OCI-LY1 (cell line): ENCODE results near the gene EMSY.

ENCODE experiments used
- H2AFZ ChIP-seq: fragments of 200-600 bp; sonication (generic), shearing (Covaris generic); 2 replicates; pipeline ENCODE4 v1.6.0; 2014; ENCODE audit warnings: antibody characterized with exemption, mild to moderate bottlenecking, low read length
- H3F3A ChIP-seq: fragments of 200-600 bp; sonication (generic), shearing (Covaris generic); 2 replicates; pipeline ENCODE4 v1.6.0; 2014; ENCODE audit warnings: mild to moderate bottlenecking, antibody characterized with exemption, low read length, moderate library complexity; ENCODE audit not compliant: insufficient read depth
- H3K27ac ChIP-seq: fragments of 200-600 bp; sonication (generic); 2 replicates; pipeline ENCODE4 v1.5.1; 2014; ENCODE audit warnings: low read length, mixed run types, mild to moderate bottlenecking, low read depth; ENCODE audit not compliant: poor library complexity, severe bottlenecking
- H3K27me3 ChIP-seq: fragments of 200-600 bp; sonication (generic); 2 replicates; pipeline ENCODE4 v1.6.0; 2014; ENCODE audit warnings: antibody characterized with exemption, mild to moderate bottlenecking, low read length, moderate library complexity; ENCODE audit not compliant: insufficient read depth
- H3K36me3 ChIP-seq: fragments of 200-600 bp; sonication (generic); 2 replicates; pipeline ENCODE4 v1.6.1; 2014; ENCODE audit warnings: mild to moderate bottlenecking, antibody characterized with exemption, low read length, moderate library complexity, mixed read lengths; ENCODE audit not compliant: insufficient read depth
- H3K4me1 ChIP-seq: fragments of 200-600 bp; sonication (generic); 2 replicates; pipeline ENCODE4 v1.5.1; 2014; ENCODE audit warnings: mild to moderate bottlenecking, low read length, moderate library complexity; ENCODE audit not compliant: insufficient read depth, severe bottlenecking
- H3K4me2 ChIP-seq: fragments of 200-600 bp; sonication (generic), shearing (Covaris generic); 2 replicates; pipeline ENCODE4 v1.6.1; 2014; ENCODE audit warnings: low read length
- H3K4me3 ChIP-seq: fragments of 200-600 bp; sonication (generic); 2 replicates; pipeline ENCODE4 v1.5.1; 2014; ENCODE audit warnings: low read length, low read depth, mild to moderate bottlenecking, mixed read lengths; ENCODE audit not compliant: poor library complexity, severe bottlenecking
- H3K79me2 ChIP-seq: fragments of 200-600 bp; shearing (Covaris generic); 2 replicates; pipeline ENCODE4 v1.6.1; 2016; ENCODE audit warnings: mixed run types, low read length, mixed read lengths; ENCODE audit not compliant: insufficient read depth
- H3K9ac ChIP-seq: fragments of 200-600 bp; sonication (generic), shearing (Covaris generic); 2 replicates; pipeline ENCODE4 v1.6.1; 2014; ENCODE audit warnings: mild to moderate bottlenecking, low read length, mixed read lengths
- H3K9me2 ChIP-seq: fragments of 200-600 bp; sonication (generic), shearing (Covaris generic); 2 replicates; pipeline ENCODE4 v1.6.1; 2014; ENCODE audit warnings: low read depth, mild to moderate bottlenecking, low read length, mixed read lengths
- H3K9me3 ChIP-seq: fragments of 200-600 bp; shearing (Covaris generic); 2 replicates; pipeline ENCODE4 v1.6.1; 2014; ENCODE audit warnings: low read length, mixed read lengths
- H4K20me1 ChIP-seq: fragments of 200-600 bp; sonication (generic), shearing (Covaris generic); 2 replicates; pipeline ENCODE4 v1.6.0; 2016; ENCODE audit warnings: mild to moderate bottlenecking, low read length; ENCODE audit not compliant: insufficient read depth
- CTCF ChIP-seq: fragments of 200-600 bp; sonication (generic), shearing (Covaris generic); IDR thresholded peaks from 2 replicates; pipeline ENCODE4 v1.5.1; 2017; ENCODE audit warnings: mild to moderate bottlenecking, antibody characterized with exemption, low read length, moderate library complexity, mixed read lengths
- EZH2 ChIP-seq: fragments of 200-600 bp; sonication (generic), shearing (Covaris generic); IDR thresholded peaks from 2 replicates; pipeline ENCODE4 v1.8.0; 2017; ENCODE audit warnings: borderline replicate concordance, mixed run types, mild to moderate bottlenecking, antibody characterized with exemption, low read length, moderate library complexity, mixed read lengths

Gene EMSY

GRCh38 chr11:76444065-76444383 lies 794 bp upstream of the EMSY start:
- Histone ChIP-seq H3K79me2 (peaks cover 34% of the 10 kb centered on the region), H3K4me3 (peak overlapping the region; percentile 90), H4K20me1 (no peaks in the 10 kb centered on the region), H3K27ac (peak overlapping the region; percentile 75), H2AFZ (peak overlapping the region; percentile 58; the same call in 1 of the 2 replicates), H3K9ac (peak overlapping the region; percentile 98), H3F3A (no peaks in the 10 kb centered on the region), H3K4me2 (peak overlapping the region; percentile 94), H3K36me3 (peaks cover 30% of the 10 kb centered on the region), H3K4me1 (peaks cover 16% of the 10 kb centered on the region), H3K9me2 (no peaks in the 10 kb centered on the region), H3K27me3 (no peaks in the 10 kb centered on the region), H3K9me3 (no peaks in the 10 kb centered on the region)
- no peak for TF ChIP-seq CTCF
- TF ChIP-seq EZH2: no peak

DNA sequence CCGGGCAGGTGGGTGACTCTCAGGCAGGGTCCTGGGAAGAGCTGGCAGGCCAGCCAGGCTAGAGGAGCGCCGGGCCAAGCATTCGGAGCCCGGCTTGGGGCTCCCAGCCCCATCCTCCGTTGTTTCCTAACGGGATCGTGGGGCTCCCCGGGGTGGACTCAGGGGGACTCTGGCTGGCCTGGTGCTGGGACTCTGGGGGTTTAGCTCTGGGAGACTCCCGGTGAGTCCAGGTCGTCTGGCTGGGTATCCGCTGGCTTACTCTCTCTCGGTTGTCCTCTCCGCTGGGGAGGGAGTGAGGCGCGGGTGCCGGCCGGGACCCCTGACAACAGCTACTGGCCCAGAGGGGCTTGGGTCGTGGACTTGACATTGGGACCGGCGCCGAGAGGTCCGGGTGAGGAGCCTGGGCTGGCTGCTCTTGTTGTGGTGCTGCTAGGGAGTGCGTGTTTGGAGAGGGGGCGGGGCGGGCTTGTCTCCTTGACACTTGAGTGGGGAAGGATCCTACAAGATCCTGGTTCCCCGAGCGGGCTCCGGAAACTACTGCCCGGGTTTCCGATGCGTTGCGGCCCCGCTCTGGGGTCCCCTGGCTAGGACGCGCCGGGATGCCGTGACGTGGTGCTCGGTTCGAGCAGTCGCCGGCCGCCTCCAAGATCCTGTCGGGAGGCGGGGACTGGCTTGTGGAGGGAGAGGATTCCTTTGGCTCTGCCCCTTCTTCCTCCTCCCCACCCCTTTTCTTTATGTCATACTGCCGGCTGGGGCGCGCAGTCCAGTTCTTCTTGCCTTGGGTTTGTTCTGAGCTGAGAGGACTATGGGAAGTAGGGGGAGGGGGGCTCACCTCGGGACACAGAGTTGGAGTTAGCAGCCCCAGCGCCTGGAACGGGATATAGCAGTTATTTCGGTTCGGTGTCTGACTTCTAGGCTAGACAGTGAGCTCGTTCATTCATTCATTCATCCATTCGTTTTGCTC lies 585 bp downstream of the EMSY start:
- Histone ChIP-seq H3K4me3 (peak overlapping the region; percentile 90), H3K27ac (peak overlapping the region; percentile 75), H3K4me2 (peak overlapping the region; percentile 94), H3K9ac (peak overlapping the region; percentile 98), H3K27me3 (no peaks in the 10 kb centered on the region), H3K79me2 (peaks cover 34% of the 10 kb centered on the region), H4K20me1 (no peaks in the 10 kb centered on the region), H3K9me3 (no peaks in the 10 kb centered on the region), H3K36me3 (peaks cover 44% of the 10 kb centered on the region), H3K4me1 (peaks cover 16% of the 10 kb centered on the region), H2AFZ (no peak overlapping the region), H3K9me2 (no peaks in the 10 kb centered on the region), H3F3A (no peaks in the 10 kb centered on the region)
- TF ChIP-seq CTCF: no peak

DNA sequence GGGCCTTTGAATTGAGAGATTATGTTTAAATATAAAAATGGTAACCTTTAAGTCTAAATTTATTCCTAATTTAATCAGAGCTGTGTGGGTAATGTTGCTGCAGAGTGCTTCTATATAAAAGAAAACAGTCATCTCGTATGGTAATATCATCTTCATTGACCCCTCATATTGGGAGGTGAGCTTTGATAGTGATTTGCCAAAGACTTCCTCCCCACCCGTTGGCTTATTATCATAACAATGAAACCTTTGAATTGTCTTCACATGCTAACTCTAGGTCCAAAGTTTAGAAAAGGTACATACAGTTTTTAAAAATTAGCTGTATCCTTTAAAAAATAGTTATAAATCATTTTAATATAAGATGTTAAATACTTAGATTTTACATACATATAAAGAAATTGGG lies 3.7 kb downstream of the EMSY start:
- Histone ChIP-seq H3K27me3 (no peaks in the 10 kb centered on the region), H3K27ac (no peak overlapping the region), H3K4me1 (peaks cover 10% of the 10 kb centered on the region), H4K20me1 (no peaks in the 10 kb centered on the region), H3F3A (no peaks in the 10 kb centered on the region; the same call in 1 of the 2 replicates), H2AFZ (no peak overlapping the region), H3K9me3 (no peaks in the 10 kb centered on the region), H3K4me2 (no peak overlapping the region), H3K9me2 (no peaks in the 10 kb centered on the region), H3K36me3 (peaks cover 57% of the 10 kb centered on the region; the same call in 1 of the 2 replicates), H3K4me3 (no peak overlapping the region), H3K79me2 (peaks cover 33% of the 10 kb centered on the region), H3K9ac (no peak overlapping the region)
- TF ChIP-seq EZH2 (no peak), CTCF (no peak)
